ENCODE measurements around the gene LMF2.

LMF2 gene

GRCh38 chr22:50530580-50530876, 23.0 kb upstream of the LMF2 start:
- H3K27me3 ChIP-seq: no peaks in the 10 kb centered on the region
- no peaks in the 10 kb centered on the region for H3K9me3 ChIP-seq
- peaks cover 17% of the 10 kb centered on the region for H3K36me3 ChIP-seq
- no peak for TF ChIP-seq CTCF (IDR thresholded peaks at IDR 0.05)
- H3K27ac ChIP-seq: peak overlapping the region; percentile 98
- peak overlapping the region; percentile 81 to 98 for H3K4me3 ChIP-seq (ENCODE audit: low read depth in 1 of 2, low read length in 1 of 2)
- peaks cover 63 to 68% of the 10 kb centered on the region in 2 experiments for H3K4me1 ChIP-seq (ENCODE audit: control insufficient read depth in 1 of 2, insufficient read depth in 1 of 2, low read depth in 1 of 2, low read length in 1 of 2)

GRCh38 chr22:50529897-50530579, 22.5 kb upstream of the LMF2 start, which contains the start of gene TYMP:
Gene TYMP, minus strand, starts transcription at chr22:50530012. Its CDS starts 303 bp downstream, at chr22:50529709.
- Histone ChIP-seq H3K4me1 (ENCODE audit: control insufficient read depth in 1 of 2, insufficient read depth in 1 of 2, low read depth in 1 of 2, low read length in 1 of 2) (peaks cover 62 to 69% of the 10 kb centered on the region in 2 experiments), H3K27ac (peak within 1 kb of the TSS; percentile 98)

GRCh38 chr22:50529416-50529896, 22.0 kb upstream of the LMF2 start:
- H3K9me3 ChIP-seq: no peaks in the 10 kb centered on the region
- H3K36me3 ChIP-seq: peaks cover 17% of the 10 kb centered on the region
- peak overlapping the region; percentile 98 for H3K27ac ChIP-seq
- no peaks in the 10 kb centered on the region for H3K27me3 ChIP-seq
- TF ChIP-seq CTCF (IDR thresholded peaks at IDR 0.05): no peak
- peaks cover 62 to 70% of the 10 kb centered on the region in 2 experiments for H3K4me1 ChIP-seq (ENCODE audit: control insufficient read depth in 1 of 2, insufficient read depth in 1 of 2, low read depth in 1 of 2, low read length in 1 of 2)
- peak overlapping the region; percentile 81 to 98 for H3K4me3 ChIP-seq (ENCODE audit: low read depth in 1 of 2, low read length in 1 of 2)

More at GRCh38 chr22:50529897-50530579, 22.5 kb upstream of the LMF2 start, which contains the start of gene TYMP:
- Histone ChIP-seq H3K4me3 (ENCODE audit: low read depth in 1 of 2, low read length in 1 of 2) (peak within 1 kb of the TSS; percentile 81 to 98), H3K9me3 (no peaks in the 10 kb centered on the region), H3K27me3 (no peaks in the 10 kb centered on the region), H3K36me3 (peaks cover 17% of the 10 kb centered on the region)
- peak; percentile 59 for TF ChIP-seq CTCF (IDR thresholded peaks at IDR 0.05)

GRCh38 chr22:50528682-50529415, 21.3 kb upstream of the LMF2 start:
- TF ChIP-seq CTCF (IDR thresholded peaks at IDR 0.05): no peak
- peak overlapping the region; percentile 81 to 98 for H3K4me3 ChIP-seq (ENCODE audit: low read depth in 1 of 2, low read length in 1 of 2)
- H3K27ac ChIP-seq: peak overlapping the region; percentile 98
- peaks cover 61 to 69% of the 10 kb centered on the region in 2 experiments for H3K4me1 ChIP-seq (ENCODE audit: control insufficient read depth in 1 of 2, insufficient read depth in 1 of 2, low read depth in 1 of 2, low read length in 1 of 2)
- H3K27me3 ChIP-seq: no peaks in the 10 kb centered on the region
- peaks cover 20% of the 10 kb centered on the region for H3K36me3 ChIP-seq
- H3K9me3 ChIP-seq: no peaks in the 10 kb centered on the region

GRCh38 chr22:50527921-50528681, 20.6 kb upstream of the LMF2 start:
- Histone ChIP-seq H3K4me3 (ENCODE audit: low read depth in 1 of 2, low read length in 1 of 2) (peak overlapping the region; percentile 81 to 98), H3K27me3 (no peaks in the 10 kb centered on the region), H3K4me1 (ENCODE audit: control insufficient read depth in 1 of 2, insufficient read depth in 1 of 2, low read depth in 1 of 2, low read length in 1 of 2) (peaks cover 54 to 61% of the 10 kb centered on the region in 2 experiments), H3K9me3 (no peaks in the 10 kb centered on the region), H3K27ac (peak overlapping the region; percentile 98), H3K36me3 (peaks cover 27% of the 10 kb centered on the region)
- TF ChIP-seq CTCF (IDR thresholded peaks at IDR 0.05): no peak
